SK-N-SH treated with all-trans-retinoic acid at 6 μM for 48 hours (cell line): ENCODE measurements around the gene C2CD4C.

ENCODE experiments used
- ESRRG ChIP-seq: fragments of 250-450 bp; sonication (Bioruptor Pico); IDR thresholded peaks from 2 replicates; pipeline ENCODE4 v1.6.1; 2021; ENCODE audit warnings: mild to moderate bottlenecking
- ISL1 ChIP-seq: fragments of 250-450 bp; sonication (Bioruptor Pico); IDR thresholded peaks from 2 replicates; pipeline ENCODE4 v2.1.2; 2022; ENCODE audit warnings: mild to moderate bottlenecking, moderate library complexity
- POU6F1 ChIP-seq: fragments of 250-450 bp; sonication (Bioruptor Pico); IDR thresholded peaks from 2 replicates; pipeline ENCODE4 v1.8.0; 2021; ENCODE audit warnings: low read depth, mild to moderate bottlenecking, moderate library complexity, borderline replicate concordance
- PPARA ChIP-seq: fragments of 250-450 bp; sonication (Bioruptor Pico); IDR thresholded peaks from 2 replicates; pipeline ENCODE4 v1.5.0; 2020; ENCODE audit warnings: mild to moderate bottlenecking, borderline replicate concordance
- RARB ChIP-seq: fragments of 250-450 bp; sonication (Bioruptor Pico); IDR thresholded peaks from 2 replicates; pipeline ENCODE4 v1.8.0; 2021; ENCODE audit warnings: mild to moderate bottlenecking, moderate library complexity
- TOX ChIP-seq: fragments of 250-450 bp; sonication (Bioruptor Pico); IDR thresholded peaks from 2 replicates; pipeline ENCODE4 v1.8.0; 2021; ENCODE audit warnings: mild to moderate bottlenecking, moderate library complexity, borderline replicate concordance
- TF ChIP-seq, protein P1 (sequence below): fragments of 250-450 bp; sonication (Bioruptor Pico); IDR thresholded peaks from 2 replicates; pipeline ENCODE4 v1.8.0; 2020; ENCODE audit warnings: mild to moderate bottlenecking, moderate library complexity, borderline replicate concordance

GRCh38 chr19:411723-412355, 2.9 kb upstream of the C2CD4C start:
- TF ChIP-seq TOX (no peak), POU6F1 (CRISPR knock-in tag) (no peak), PPARA (CRISPR knock-in tag) (no peak), ESRRG (no peak), RARB (CRISPR knock-in tag) (no peak), ISL1 (no peak)
- TF ChIP-seq, protein P1, sequence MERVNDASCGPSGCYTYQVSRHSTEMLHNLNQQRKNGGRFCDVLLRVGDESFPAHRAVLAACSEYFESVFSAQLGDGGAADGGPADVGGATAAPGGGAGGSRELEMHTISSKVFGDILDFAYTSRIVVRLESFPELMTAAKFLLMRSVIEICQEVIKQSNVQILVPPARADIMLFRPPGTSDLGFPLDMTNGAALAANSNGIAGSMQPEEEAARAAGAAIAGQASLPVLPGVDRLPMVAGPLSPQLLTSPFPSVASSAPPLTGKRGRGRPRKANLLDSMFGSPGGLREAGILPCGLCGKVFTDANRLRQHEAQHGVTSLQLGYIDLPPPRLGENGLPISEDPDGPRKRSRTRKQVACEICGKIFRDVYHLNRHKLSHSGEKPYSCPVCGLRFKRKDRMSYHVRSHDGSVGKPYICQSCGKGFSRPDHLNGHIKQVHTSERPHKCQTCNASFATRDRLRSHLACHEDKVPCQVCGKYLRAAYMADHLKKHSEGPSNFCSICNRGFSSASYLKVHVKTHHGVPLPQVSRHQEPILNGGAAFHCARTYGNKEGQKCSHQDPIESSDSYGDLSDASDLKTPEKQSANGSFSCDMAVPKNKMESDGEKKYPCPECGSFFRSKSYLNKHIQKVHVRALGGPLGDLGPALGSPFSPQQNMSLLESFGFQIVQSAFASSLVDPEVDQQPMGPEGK (CRISPR knock-in tag) = no peak
